ENCODE data around the gene TMOD4. TPM values are rescaled to one million over a fixed set of nuclear protein-coding genes. Genes with fewer than 3 reads are reported as not detected.
A peak's percentile ranks its signal among the peaks of the same experiment; 100 is the strongest.

The TMOD4 gene
- total and polyA plus RNA-seq, 9 of the 15 experiments (the other 6 are each of a cell fraction or from before 2014, with no cell fraction given), result 0.18 to 1.8 (median 1.1) TPM; not detected in 1

DNA sequence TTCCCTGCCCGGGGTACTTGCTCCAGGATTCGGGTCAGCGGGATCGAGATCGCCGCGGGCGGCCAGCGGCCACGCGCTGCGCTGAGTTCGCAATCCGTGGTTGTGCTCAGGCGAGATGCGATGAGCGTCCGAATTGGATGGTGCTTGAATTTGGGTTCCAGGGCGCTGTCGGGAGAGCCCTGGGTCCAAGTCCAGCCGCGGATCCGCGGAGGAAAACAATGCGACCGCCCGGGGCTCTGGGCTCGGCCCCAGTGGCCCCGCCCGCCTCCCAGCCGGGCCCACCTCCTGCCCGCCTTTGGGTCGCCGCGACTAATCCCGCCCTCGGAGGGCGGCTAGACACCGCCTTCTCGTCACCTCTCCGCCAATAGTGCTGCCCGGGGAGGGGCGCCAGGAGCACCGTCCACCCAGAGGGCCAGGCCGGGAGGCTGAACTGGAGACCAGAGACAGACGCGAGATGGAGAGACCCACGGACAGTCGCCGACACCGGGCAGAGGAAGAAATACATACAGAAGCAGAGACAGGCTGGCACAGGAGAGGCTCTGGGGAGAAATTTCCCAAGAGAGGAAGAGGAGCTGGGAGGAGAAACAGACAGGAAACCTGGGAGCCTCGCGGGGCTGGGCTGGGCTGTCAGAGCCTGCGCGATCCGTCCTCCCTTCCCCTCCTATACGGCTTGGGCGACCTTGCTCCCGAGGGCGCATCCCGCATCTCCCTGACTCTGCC lies 29.2 kb downstream of the TMOD4 start, which contains the start of gene SEMA6C (continued):
- TF ChIP-seq MYNN (IDR thresholded peaks at IDR 0.05), result no peak
- no peak for TF ChIP-seq MYNN (CRISPR knock-in tag; IDR thresholded peaks at IDR 0.05)
- no peak for TF ChIP-seq PTRF (tag; IDR thresholded peaks at IDR 0.05)
- TF ChIP-seq CHD2 (IDR thresholded peaks at IDR 0.05; ENCODE audit: low read depth, low read length), result no peak
- TF ChIP-seq ZNF695 (CRISPR knock-in tag; IDR thresholded peaks at IDR 0.05), result no peak
- no peak for TF ChIP-seq ZFP1 (CRISPR knock-in tag; IDR thresholded peaks at IDR 0.05)
- TF ChIP-seq ZNF239 (CRISPR knock-in tag; IDR thresholded peaks at IDR 0.05), result no peak
- TF ChIP-seq PHF21A (IDR thresholded peaks at IDR 0.05; ENCODE audit: borderline replicate concordance, low read depth), result 0 out of 2 replicates have a peak, but pooled peaks have one; percentile 2
- no peak for TF ChIP-seq PATZ1 (CRISPR knock-in tag; IDR thresholded peaks at IDR 0.05; ENCODE audit: borderline replicate concordance)
- peak; percentile 82 for TF ChIP-seq RBFOX2 (IDR thresholded peaks at IDR 0.05; ENCODE audit: low read depth, low read length)
- no peak for TF ChIP-seq ELF4 (CRISPR knock-in tag; IDR thresholded peaks at IDR 0.05)
- no peak for TF ChIP-seq EZH2 (IDR thresholded peaks at IDR 0.05; ENCODE audit: borderline replicate concordance, low read depth, low read length)
- TF ChIP-seq THRAP3 (IDR thresholded peaks at IDR 0.05; ENCODE audit: borderline replicate concordance), result no peak
- TF ChIP-seq POLR2A (conservative IDR thresholded peaks at IDR 0.05), result peak; percentile 71
- no peak for TF ChIP-seq MAFF (IDR thresholded peaks at IDR 0.05; ENCODE audit: low read length)
- TF ChIP-seq, protein P1, sequence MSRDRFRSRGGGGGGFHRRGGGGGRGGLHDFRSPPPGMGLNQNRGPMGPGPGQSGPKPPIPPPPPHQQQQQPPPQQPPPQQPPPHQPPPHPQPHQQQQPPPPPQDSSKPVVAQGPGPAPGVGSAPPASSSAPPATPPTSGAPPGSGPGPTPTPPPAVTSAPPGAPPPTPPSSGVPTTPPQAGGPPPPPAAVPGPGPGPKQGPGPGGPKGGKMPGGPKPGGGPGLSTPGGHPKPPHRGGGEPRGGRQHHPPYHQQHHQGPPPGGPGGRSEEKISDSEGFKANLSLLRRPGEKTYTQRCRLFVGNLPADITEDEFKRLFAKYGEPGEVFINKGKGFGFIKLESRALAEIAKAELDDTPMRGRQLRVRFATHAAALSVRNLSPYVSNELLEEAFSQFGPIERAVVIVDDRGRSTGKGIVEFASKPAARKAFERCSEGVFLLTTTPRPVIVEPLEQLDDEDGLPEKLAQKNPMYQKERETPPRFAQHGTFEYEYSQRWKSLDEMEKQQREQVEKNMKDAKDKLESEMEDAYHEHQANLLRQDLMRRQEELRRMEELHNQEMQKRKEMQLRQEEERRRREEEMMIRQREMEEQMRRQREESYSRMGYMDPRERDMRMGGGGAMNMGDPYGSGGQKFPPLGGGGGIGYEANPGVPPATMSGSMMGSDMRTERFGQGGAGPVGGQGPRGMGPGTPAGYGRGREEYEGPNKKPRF (IDR thresholded peaks at IDR 0.05; ENCODE audit: low read depth, low read length), result no peak
- TF ChIP-seq ZC3H4 (CRISPR knock-in tag; IDR thresholded peaks at IDR 0.05; ENCODE audit: borderline replicate concordance), result no peak
- no peak for TF ChIP-seq ZNF444 (CRISPR knock-in tag; IDR thresholded peaks at IDR 0.05)
- TF ChIP-seq NFRKB (IDR thresholded peaks at IDR 0.05; ENCODE audit: low read depth), result no peak
- TF ChIP-seq POU5F1 (IDR thresholded peaks at IDR 0.05; ENCODE audit: borderline replicate concordance, low read depth, low read length, partially characterized antibody), result no peak
- no peak for TF ChIP-seq TAF1 (IDR thresholded peaks at IDR 0.05; ENCODE audit: control insufficient read depth, extremely low read depth, insufficient read depth, low read length, severe bottlenecking)
- TF ChIP-seq TBP (optimal IDR thresholded peaks at IDR 0.05; ENCODE audit: low read depth, low read length), result peak; percentile 58
- no peak for TF ChIP-seq HNRNPUL1 (IDR thresholded peaks at IDR 0.05; ENCODE audit: low read length)
- TF ChIP-seq RBM34 (IDR thresholded peaks at IDR 0.05; ENCODE audit: borderline replicate concordance, insufficient read depth, low read length), result no peak
- TF ChIP-seq SMARCB1 (IDR thresholded peaks at IDR 0.05; ENCODE audit: insufficient read length, low read depth), result no peak
- no peak for TF ChIP-seq ZBTB1 (CRISPR knock-in tag; IDR thresholded peaks at IDR 0.05; ENCODE audit: borderline replicate concordance, low read depth)
- no peak for TF ChIP-seq ASH1L (IDR thresholded peaks at IDR 0.05; ENCODE audit: borderline replicate concordance, low read depth, partially characterized antibody)
